ENCODE data around the gene TP53TG5.

TP53TG5 gene

GRCh38 chr20:45340951-45341350 is 37.2 kb downstream of the TP53TG5 start:
- ATAC-seq (ENCODE audit: insufficient read depth, low read depth), result no peak
- H3K9ac ChIP-seq (ENCODE audit: low read depth, low read length), result no peak overlapping the region
- no peaks in the 10 kb centered on the region for H3K79me2 ChIP-seq (ENCODE audit: insufficient read depth, low read length)

GRCh38 chr20:45340236-45340847 is 37.8 kb downstream of the TP53TG5 start:
- DNase-seq, result no peak
- no peaks in the 10 kb centered on the region for H3K4me1 ChIP-seq (ENCODE audit: insufficient read depth, low read length)
- H3K4me3 ChIP-seq (ENCODE audit: low read depth in 1 of 2, low read length in 2 of 2), result no peak overlapping the region
- no peak for TF ChIP-seq EZH2 (IDR thresholded peaks at IDR 0.05; ENCODE audit: borderline replicate concordance, low read depth, low read length, severe bottlenecking)
- TF ChIP-seq CTCF (IDR thresholded peaks at IDR 0.05; ENCODE audit: borderline replicate concordance, extremely low read depth, low read length, poor library complexity, severe bottlenecking), result no peak
- H3K36me3 ChIP-seq (ENCODE audit: insufficient read depth, low read length), result no peaks in the 10 kb centered on the region
- no peak overlapping the region for H3K27ac ChIP-seq (ENCODE audit: low read length)
- no peak overlapping the region for H2AFZ ChIP-seq (ENCODE audit: low read depth, low read length)
- H3K9me3 ChIP-seq (ENCODE audit: insufficient read depth, low read length, severe bottlenecking), result no peaks in the 10 kb centered on the region
- H3K79me2 ChIP-seq (ENCODE audit: insufficient read depth, low read length), result no peaks in the 10 kb centered on the region
- no peak for ATAC-seq (ENCODE audit: insufficient read depth, low read depth)
- no peak overlapping the region for H3K4me2 ChIP-seq (ENCODE audit: insufficient read depth, low read length)
- no peaks in the 10 kb centered on the region for H4K20me1 ChIP-seq (ENCODE audit: insufficient read depth, low read length)
- peaks cover 57% of the 10 kb centered on the region for H3K27me3 ChIP-seq (ENCODE audit: insufficient read depth, low read length, poor library complexity)
- H3K9ac ChIP-seq (ENCODE audit: low read depth, low read length), result no peak overlapping the region

More at GRCh38 chr20:45340951-45341350, 37.2 kb downstream of the TP53TG5 start:
- peaks cover 62% of the 10 kb centered on the region for H3K27me3 ChIP-seq (ENCODE audit: insufficient read depth, low read length, poor library complexity)
- no peaks in the 10 kb centered on the region for H3K36me3 ChIP-seq (ENCODE audit: insufficient read depth, low read length)
- no peak overlapping the region for H2AFZ ChIP-seq (ENCODE audit: low read depth, low read length)
- no peak for DNase-seq
- no peak overlapping the region for H3K4me2 ChIP-seq (ENCODE audit: insufficient read depth, low read length)
- 0 out of 2 replicates have a peak, but pooled peaks cover 2% of the 10 kb centered on the region for H4K20me1 ChIP-seq (ENCODE audit: insufficient read depth, low read length)
- H3K27ac ChIP-seq (ENCODE audit: low read length), result no peak overlapping the region
- TF ChIP-seq CTCF (IDR thresholded peaks at IDR 0.05; ENCODE audit: borderline replicate concordance, extremely low read depth, low read length, poor library complexity, severe bottlenecking) (no peak), EZH2 (IDR thresholded peaks at IDR 0.05; ENCODE audit: borderline replicate concordance, low read depth, low read length, severe bottlenecking) (no peak)
- no peaks in the 10 kb centered on the region for H3K9me3 ChIP-seq (ENCODE audit: insufficient read depth, low read length, severe bottlenecking)
- no peaks in the 10 kb centered on the region for H3K4me1 ChIP-seq (ENCODE audit: insufficient read depth, low read length)
- H3K4me3 ChIP-seq (ENCODE audit: low read depth in 1 of 2, low read length in 2 of 2), result no peak overlapping the region

GRCh38 chr20:45339799-45340198 is 38.3 kb downstream of the TP53TG5 start:
- H3K9ac ChIP-seq (ENCODE audit: low read depth, low read length), result no peak overlapping the region

More at GRCh38 chr20:45339799-45340198, 38.3 kb downstream of the TP53TG5 start:
- H3K27me3 ChIP-seq (ENCODE audit: insufficient read depth, low read length, poor library complexity), result peaks cover 53% of the 10 kb centered on the region
- no peak overlapping the region for H3K27ac ChIP-seq (ENCODE audit: low read length)
- ATAC-seq (ENCODE audit: insufficient read depth, low read depth) (no peak), DNase-seq (no peak)
- H3K4me1 ChIP-seq (ENCODE audit: insufficient read depth, low read length), result no peaks in the 10 kb centered on the region
- no peaks in the 10 kb centered on the region for H4K20me1 ChIP-seq (ENCODE audit: insufficient read depth, low read length)
- no peak overlapping the region for H3K4me2 ChIP-seq (ENCODE audit: insufficient read depth, low read length)
- H3K4me3 ChIP-seq (ENCODE audit: low read depth in 1 of 2, low read length in 2 of 2), result no peak overlapping the region
- H3K36me3 ChIP-seq (ENCODE audit: insufficient read depth, low read length), result no peaks in the 10 kb centered on the region
- no peaks in the 10 kb centered on the region for H3K79me2 ChIP-seq (ENCODE audit: insufficient read depth, low read length)
- H3K9me3 ChIP-seq (ENCODE audit: insufficient read depth, low read length, severe bottlenecking), result no peaks in the 10 kb centered on the region
- no peak overlapping the region for H2AFZ ChIP-seq (ENCODE audit: low read depth, low read length)
- no peak for TF ChIP-seq CTCF (IDR thresholded peaks at IDR 0.05; ENCODE audit: borderline replicate concordance, extremely low read depth, low read length, poor library complexity, severe bottlenecking)
- no peak for TF ChIP-seq EZH2 (IDR thresholded peaks at IDR 0.05; ENCODE audit: borderline replicate concordance, low read depth, low read length, severe bottlenecking)

Data from DND-41 (cell line).